Anterior cingulate cortex (tissue), 58 donors: ENCODE results near the gene DRG2.

Experiments used
- DNase-seq, 58 donors: peaks; one replicate each; lab custom pipeline; 2025; lab: John Stamatoyannopoulos, UW

The DRG2 gene

DNA sequence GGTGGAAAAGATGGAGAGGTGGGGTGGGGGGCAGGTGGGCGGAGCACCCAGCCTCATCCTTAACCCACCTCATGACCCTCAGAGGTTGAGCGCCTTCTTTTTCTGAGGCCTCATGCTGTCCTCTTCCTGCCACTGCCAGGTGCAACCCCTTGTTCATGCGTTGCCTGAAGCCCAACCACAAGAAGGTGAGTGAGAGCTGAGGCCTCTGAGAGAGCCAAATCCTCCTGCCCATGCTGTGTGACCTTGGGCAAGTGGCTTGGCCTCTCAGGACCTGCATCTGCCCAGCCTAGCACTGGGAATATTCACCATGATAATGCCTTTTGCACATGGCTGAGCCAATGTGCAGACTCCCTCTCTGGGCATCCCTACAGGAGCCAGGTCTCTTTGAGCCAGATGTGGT lies 52.9 kb downstream of the DRG2 start:
- no peak for DNase-seq

DNA sequence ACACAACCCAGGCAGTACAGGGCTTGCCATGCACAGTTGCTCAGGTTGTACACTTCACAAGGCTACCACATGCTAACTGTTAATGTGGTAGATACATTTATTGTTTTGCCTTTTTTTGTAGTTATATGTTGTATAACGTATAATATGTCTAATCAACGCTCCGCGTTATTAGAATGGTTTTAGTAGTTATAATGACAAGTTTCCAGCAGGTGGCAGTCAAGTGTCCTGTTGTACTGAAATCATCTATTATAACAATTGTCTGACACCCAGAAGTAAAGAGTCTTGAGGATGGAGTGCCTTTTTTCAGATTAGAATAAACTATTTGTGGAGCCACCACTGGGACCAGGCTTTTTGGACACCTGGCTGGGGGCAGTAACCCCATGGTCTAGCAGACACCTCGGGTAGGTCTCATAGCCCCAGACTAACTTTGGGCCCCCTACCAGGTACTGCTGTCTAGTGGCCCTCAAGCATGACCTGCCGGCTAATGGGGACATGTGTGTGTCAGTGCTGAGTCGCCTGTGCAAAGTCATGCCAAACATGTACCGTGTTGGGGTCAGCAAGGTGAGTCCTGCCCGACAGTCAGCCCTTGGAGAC lies 53.6 kb downstream of the DRG2 start:
- peak in 6 of 58 donors; percentile 5 to 51 (median 12) for DNase-seq

DNA sequence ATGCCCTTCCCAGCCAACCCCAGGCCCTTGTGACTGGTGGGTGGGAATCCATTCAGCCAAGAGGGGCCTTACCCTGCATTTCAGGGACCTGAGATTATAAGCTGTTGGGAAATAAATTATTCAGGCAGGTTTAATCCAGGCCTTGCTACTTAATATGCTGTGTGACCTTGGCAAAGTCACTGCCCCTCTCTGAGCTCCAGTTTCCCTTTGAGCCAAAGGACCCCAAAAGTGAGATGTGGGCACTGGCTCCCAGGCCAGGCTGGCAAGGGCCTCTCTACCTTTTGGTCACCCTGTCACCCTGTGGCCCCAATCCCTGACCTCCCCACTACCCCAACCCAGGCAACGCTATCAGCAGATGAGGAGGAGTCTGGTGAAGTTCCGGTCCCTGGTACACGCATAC lies 54.7 kb downstream of the DRG2 start:
- no peak for DNase-seq

DNA sequence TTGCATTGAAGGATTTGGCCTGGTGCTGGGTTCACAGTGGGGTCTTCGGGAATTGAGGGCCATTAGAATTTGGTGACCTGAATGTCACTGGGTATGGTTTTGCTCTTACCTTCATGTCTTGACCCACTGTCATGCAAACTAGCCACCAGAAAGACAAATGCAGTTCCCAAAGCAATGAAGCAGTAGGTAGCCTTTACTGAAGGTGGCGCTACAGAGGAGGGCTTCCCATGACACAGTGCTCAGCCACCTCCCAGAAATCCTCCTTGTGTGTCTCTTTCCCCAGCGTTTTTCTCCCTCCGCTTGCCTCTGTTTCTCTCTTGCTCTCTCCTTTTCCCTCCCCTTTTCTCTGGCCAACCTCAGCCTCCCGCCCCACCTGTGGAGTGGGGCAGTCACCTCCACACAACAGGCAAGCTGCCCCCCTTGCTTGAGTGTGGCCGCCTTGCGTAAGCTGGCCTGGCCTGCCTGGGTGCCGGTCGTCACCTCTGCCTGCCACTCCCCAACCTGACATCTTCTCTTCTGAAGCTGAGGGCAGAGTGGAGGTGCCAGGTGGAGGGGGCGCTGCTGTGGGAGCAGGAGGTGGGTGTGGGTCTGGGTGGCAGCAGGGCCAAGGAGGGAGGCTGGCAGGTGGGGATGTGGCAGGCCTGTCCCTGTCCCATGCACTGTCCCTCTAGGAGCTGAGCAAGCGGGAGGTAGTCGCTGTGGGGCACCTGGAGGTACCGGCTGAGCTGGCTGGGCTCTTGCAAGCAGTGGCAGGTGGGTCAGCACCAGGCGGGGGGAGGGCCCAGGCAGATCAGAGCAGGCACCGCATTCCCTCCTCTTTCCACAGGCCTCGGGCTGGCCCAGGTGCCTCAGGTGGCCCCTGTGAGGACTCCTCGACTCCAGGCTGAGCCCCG lies 55.5 kb downstream of the DRG2 start:
- no peak for DNase-seq

DNA sequence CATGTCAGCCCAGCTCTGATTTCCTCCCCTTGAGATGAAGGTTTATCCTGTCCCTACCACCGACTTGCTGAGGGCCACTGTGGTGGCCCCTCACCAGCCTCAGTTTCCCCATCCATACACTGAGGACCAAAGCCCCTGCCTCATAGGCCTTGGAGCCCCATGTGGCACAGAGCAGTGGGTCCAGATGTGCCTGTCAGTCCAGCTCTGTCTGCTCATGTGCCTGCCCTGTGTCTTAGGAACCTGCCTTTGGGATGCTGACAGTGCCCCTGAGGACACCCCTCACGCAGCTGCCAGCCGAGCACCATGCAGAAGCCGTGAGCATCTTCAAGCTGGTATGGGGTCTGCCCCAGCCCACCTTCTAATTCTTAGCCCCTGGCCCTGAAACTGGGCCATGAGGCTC lies 56.5 kb downstream of the DRG2 start:
- DNase-seq, result no peak

DNA sequence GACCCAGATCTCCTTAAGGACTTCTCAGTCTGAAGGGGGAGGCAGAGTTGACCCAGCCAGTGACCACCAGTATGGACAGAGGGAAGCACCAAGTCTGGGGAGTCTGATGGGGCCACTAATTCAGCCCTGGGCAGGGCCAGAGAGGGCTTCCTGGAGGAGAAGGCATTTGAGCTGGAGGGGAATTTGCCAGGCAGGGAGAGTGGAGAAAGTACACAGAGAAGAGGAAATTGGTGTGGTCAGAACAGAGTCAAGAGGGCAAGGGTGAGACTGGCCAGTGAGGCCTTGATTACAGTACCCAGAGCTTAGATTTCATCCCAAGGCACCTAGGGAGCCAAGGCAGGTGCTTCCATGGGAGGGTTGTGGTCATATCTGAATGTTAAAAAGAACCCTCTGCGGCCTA lies 57.1 kb downstream of the DRG2 start:
- DNase-seq, result no peak

DNA sequence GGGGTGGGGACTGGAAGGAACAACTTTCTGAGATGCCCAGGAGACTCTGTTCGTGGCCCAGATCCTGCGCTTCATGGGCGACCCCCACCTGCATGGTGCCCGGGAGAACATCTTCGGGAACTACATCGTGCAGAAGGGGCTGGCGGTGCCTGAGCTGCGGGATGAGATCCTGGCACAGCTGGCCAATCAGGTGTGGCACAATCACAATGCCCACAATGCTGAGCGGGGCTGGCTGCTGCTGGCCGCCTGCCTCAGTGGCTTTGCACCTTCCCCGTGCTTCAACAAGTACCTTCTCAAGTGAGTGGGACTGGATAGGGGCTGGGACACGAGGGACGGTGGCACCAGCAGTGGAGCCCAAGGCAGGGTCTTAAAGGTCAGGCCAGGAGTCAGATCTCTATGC lies 58.1 kb downstream of the DRG2 start:
- DNase-seq, result no peak

DNA sequence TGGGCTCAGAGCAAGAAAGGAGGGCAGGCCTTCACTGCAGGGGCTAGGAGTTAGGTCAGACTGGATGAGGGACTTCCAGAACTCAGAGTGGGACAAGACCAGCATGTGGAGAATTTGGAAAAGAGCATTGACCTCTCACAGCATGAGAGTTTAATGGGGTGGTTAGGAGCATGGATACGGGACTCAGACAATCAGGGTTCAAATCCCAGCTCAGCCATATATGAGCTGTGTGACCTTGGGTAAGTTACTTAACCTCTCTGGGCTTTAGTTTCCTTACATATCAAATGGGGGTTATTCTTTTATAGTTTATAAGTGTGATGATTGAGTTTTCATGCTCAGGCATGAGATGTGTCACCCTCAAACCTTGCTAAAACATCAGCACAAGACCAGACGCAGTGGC lies 58.5 kb downstream of the DRG2 start:
- DNase-seq, result no peak

DNA sequence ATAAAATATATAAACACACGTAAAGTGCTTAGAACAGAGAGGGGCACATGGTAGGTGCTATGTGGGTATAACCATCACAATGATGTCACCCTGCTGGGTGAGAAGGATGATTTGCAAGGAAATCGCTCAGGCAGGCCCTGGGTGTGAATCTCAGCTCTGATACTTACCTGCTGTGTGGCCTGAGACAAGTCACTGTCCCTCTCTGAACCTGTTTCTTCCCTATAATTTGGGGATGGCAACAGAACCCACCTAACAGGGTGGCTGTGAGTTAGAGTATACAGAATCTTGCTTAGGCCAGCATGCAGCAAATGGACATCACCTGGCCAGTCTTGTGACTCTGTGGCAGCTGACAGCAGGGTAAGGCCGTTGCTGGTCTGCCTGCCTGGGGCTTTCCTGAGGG lies 59.2 kb downstream of the DRG2 start:
- no peak for DNase-seq

DNA sequence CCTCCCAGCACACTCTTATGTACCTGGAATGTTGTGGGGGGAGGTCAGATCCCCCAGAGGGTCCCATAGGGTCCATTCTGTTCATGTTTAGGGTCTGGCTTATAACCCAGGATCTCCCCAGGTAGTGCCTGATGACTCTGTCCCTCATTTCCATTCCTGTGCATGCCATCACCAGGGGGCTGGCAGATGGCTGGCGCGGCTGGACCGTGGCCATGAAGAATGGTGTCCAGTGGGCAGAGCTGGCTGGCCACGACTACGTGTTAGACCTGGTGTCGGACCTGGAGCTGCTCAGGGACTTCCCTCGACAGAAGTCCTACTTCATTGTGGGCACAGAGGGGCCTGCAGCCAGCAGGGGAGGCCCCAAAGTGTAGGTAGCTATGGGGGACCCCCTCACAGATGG lies 60.8 kb downstream of the DRG2 start:
- DNase-seq, result no peak

DNA sequence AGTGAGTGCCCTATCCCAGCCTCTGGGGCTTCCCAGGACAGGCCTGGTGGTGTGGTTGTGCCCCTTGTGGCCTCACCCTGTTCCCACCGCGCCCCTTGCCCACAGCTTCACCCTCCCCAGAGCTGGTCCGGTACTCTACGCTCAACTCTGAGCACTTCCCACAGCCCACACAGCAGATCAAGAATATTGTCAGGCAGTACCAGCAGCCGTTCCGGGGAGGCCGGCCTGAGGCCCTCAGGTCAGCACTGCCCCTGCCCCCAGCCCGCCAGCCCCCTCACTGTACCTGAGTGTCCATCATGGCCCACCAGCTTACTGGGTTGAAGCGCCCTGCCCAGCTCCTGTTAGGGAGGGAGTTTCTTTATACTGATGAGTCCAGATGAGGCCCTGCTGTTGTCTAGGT lies 63.5 kb downstream of the DRG2 start:
- DNase-seq, result no peak

DNA sequence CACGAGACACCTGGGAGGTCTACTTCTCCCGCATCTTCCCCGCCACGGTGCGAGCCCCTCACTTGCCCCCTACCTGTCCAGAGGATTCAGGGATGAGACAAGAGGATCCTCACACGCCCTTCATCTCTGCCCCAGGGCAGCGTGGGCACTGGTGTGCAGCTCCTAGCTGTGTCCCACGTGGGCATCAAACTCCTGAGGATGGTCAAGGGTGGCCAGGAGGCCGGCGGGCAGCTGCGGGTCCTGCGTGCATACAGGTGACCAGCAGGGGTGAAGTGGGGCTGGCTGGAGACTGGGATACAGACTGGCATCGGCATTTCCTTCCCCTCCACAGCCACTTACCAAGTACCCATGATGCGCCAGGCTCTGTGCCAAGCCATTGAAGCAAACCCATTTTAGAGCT lies 67.4 kb downstream of the DRG2 start:
- no peak for DNase-seq

DNA sequence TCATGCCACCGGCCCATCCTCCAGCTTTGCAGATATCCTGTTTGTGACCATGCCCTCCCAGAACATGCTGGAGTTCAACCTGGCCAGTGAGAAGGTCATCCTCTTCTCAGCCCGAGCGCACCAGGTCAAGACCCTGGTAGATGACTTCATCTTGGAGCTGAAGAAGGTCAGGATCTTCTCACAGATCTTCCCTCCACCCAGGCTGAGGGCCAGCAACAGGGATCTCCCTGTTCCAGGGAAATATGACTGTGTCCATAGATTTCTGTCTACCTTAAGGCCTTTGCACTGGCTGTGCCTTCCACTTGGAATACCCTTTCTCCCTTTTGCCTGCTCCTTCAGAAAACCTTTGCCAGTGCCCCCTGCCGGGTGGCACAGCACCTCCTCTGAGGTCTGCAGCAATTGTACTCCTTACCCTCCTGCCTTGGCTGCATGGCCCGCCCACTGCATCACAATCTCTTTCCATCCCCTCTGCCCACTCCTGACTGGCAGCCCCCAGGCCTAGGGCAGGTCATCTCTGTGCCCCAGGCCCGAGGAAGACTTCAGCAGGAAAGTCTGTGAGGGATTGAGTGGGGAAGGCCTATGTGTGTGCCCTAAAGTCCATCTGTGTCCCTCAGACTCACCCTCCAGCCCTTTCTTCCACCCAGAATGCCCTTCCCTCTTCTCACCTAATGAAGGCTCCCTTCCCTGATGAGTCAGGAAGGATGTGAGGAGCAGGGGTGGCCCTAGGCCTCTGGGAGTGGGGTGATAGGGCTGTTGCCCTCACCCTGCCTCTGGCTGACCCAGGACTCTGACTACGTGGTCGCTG lies 68.6 kb downstream of the DRG2 start:
- DNase-seq, result no peak

DNA sequence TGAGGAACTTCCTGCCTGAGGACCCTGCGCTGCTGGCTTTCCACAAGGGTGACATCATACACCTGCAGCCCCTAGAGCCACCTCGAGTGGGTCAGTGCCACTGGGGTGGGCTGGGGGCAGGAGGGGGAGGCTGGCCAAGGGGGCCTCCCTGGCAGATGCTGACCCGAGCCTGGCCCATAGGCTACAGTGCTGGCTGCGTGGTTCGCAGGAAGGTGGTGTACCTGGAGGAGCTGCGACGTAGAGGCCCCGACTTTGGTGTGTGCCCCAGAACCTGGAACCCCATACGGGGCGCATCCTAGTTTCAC lies 69.2 kb downstream of the DRG2 start:
- DNase-seq, result no peak
